Liver (tissue), 9 donors: Measurements from ENCODE around the gene C3orf22. TPM values are rescaled to one million over a fixed set of nuclear protein-coding genes. Genes with fewer than 3 reads are reported as not detected.

Source experiments
- DNase-seq: peaks from one replicate; pipeline ENCODE4 v3.0.0-alpha.2; 2017; ENCODE audit warnings: low spot score
- H3K27ac ChIP-seq, 2 donors: one replicate each; pipeline ENCODE4 v1.7.0; 2013; ENCODE audit warnings: inconsistent platforms in 2 of 2, low read length in 2 of 2, control low read depth in 1 of 2, low read depth in 1 of 2, mild to moderate bottlenecking in 1 of 2
- H3K27me3 ChIP-seq, 4 donors: one replicate each; pipeline versions ENCODE4 v1.6.1 to v1.7.0; 2013; ENCODE audit warnings: low read length in 3 of 4, inconsistent platforms in 1 of 4, mild to moderate bottlenecking in 1 of 4, moderate library complexity in 1 of 4; ENCODE audit not compliant: control insufficient read depth in 4 of 4, insufficient read depth in 4 of 4
- H3K36me3 ChIP-seq, 4 donors: one replicate each; pipeline versions ENCODE4 v1.6.1 to v1.7.0; 2013; ENCODE audit warnings: low read length in 3 of 4, mild to moderate bottlenecking in 3 of 4, low read depth in 1 of 4, moderate library complexity in 1 of 4; ENCODE audit not compliant: control insufficient read depth in 4 of 4, insufficient read depth in 3 of 4
- H3K4me1 ChIP-seq, 4 donors: one replicate each; pipeline versions ENCODE4 v1.6.1 to v1.7.0; 2013; ENCODE audit warnings: low read length in 3 of 4, mild to moderate bottlenecking in 3 of 4, moderate library complexity in 1 of 4; ENCODE audit not compliant: control insufficient read depth in 4 of 4, insufficient read depth in 4 of 4
- H3K4me3 ChIP-seq, 3 donors: one replicate each; pipeline versions ENCODE4 v1.6.1 to v1.7.0; 2013; ENCODE audit warnings: low read length in 3 of 3, control low read depth in 1 of 3, low read depth in 1 of 3, mild to moderate bottlenecking in 1 of 3
- H3K9ac ChIP-seq, 2 donors: one replicate each; pipeline ENCODE4 v1.7.0; 2013; ENCODE audit warnings: low read length in 2 of 2, mild to moderate bottlenecking in 2 of 2, moderate library complexity in 2 of 2, control low read depth in 1 of 2, low read depth in 1 of 2
- H3K9me3 ChIP-seq, 4 donors: one replicate each; pipeline versions ENCODE4 v1.6.1 to v1.7.0; 2013; ENCODE audit warnings: low read length in 3 of 4; ENCODE audit not compliant: control insufficient read depth in 4 of 4
- EGR1 ChIP-seq, 2 donors: IDR thresholded peaks; 2 replicates each; pipeline ENCODE4 v1.6.1; 2016 to 2018; ENCODE audit warnings: antibody characterized with exemption in 2 of 2, low read depth in 2 of 2
- FOXA1 ChIP-seq: IDR thresholded peaks from 2 replicates; pipeline ENCODE4 v1.6.1; 2016; ENCODE audit warnings: antibody characterized with exemption
- GABPA ChIP-seq, 2 donors: IDR thresholded peaks in 1 of 2; conservative IDR thresholded peaks in 1 of 2; 2 replicates each; pipeline ENCODE4 v1.6.1; 2016; ENCODE audit warnings: antibody characterized with exemption in 2 of 2, mild to moderate bottlenecking in 1 of 2, moderate library complexity in 1 of 2
- HNF4G ChIP-seq: IDR thresholded peaks from 2 replicates; pipeline ENCODE4 v1.6.1; 2016; ENCODE audit warnings: antibody characterized with exemption
- JUND ChIP-seq, 2 donors: IDR thresholded peaks; 2 replicates each; pipeline ENCODE4 v1.6.1; 2016; ENCODE audit warnings: antibody characterized with exemption in 2 of 2
- NR2F2 ChIP-seq: IDR thresholded peaks from 2 replicates; pipeline ENCODE4 v1.6.1; 2016; ENCODE audit warnings: antibody characterized with exemption
- RAD21 ChIP-seq, 2 donors: IDR thresholded peaks; 2 replicates each; pipeline ENCODE4 v1.6.1; 2016; ENCODE audit warnings: antibody characterized with exemption in 2 of 2, mild to moderate bottlenecking in 2 of 2
- RXRA ChIP-seq, 2 donors: IDR thresholded peaks; 2 replicates each; pipeline ENCODE4 v1.6.1; 2017 to 2018; ENCODE audit warnings: antibody characterized with exemption in 2 of 2, mild to moderate bottlenecking in 1 of 2
- SP1 ChIP-seq: IDR thresholded peaks from 2 replicates; pipeline ENCODE4 v1.6.1; 2018; ENCODE audit warnings: antibody characterized with exemption, mild to moderate bottlenecking
- TAF1 ChIP-seq: conservative IDR thresholded peaks from 2 replicates; pipeline ENCODE4 v1.6.1; 2016; ENCODE audit warnings: antibody characterized with exemption, mild to moderate bottlenecking
- YY1 ChIP-seq: IDR thresholded peaks from 2 replicates; pipeline ENCODE4 v1.6.1; 2016; ENCODE audit warnings: antibody characterized with exemption, mild to moderate bottlenecking
- WGBS: extraction: QIAGEN DNeasy Blood & Tissue Kit; methylation state at CpG from one replicate; pipeline ENCODE4 v1.1.7; 2013; 5-methylcytosine and 5-hydroxymethylcytosine counted together
- polyA plus RNA-seq, 2 donors: library from polyadenylated mRNA; stranded (reverse) in 1 of 2; unstranded in 1 of 2; fragments of 200-250 nt in 1 of 2; fragments of >200 nt in 1 of 2; fragmentation: Nextera tagmentation in 1 of 2; extraction: Ambion mirVana in 1 of 2; gene quantifications; one replicate each; pipeline versions ENCODE4 v1.2.1 to v1.2.3, GENCODE V29; 2013 to 2015
- total RNA-seq, 2 donors: library from RNA; depleted of rRNA; stranded (reverse); fragments of >200 nt; gene quantifications; one replicate each; pipeline ENCODE4 v1.2.3, GENCODE V29; 2014
- TF ChIP-seq, protein P1 (sequence below): IDR thresholded peaks from 2 replicates; pipeline ENCODE4 v1.6.1; 2016; ENCODE audit warnings: antibody characterized with exemption, mild to moderate bottlenecking
- TF ChIP-seq, protein P2 (sequence below): IDR thresholded peaks from 2 replicates; pipeline ENCODE4 v1.6.1; 2016; ENCODE audit warnings: antibody characterized with exemption
- donor health status: healthy.
- donor health status: healthy.
- donor health status: healthy.
- donor health status: healthy.
- donor health status: healthy.

Gene C3orf22
- total and polyA plus RNA-seq, 4 donors, result not detected

DNA sequence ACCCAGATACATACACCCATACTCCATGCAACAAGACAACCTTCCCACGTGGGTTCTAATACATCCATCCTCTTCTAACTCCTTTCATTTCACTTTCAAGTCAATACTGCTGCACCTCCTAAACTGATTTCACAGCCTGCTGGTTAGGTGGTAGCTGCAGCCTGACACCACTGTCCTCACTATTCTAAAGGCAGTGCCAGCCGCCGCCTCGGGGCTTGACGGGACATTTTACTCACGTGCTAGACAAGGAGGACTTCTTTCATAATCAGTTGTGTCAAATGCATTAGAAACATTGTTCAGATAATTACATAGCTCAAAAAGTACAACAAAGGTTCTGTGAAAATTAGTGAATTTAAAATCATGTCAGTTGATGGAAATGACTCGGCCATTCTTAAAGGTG lies 47.4 kb downstream of the C3orf22 start:
- Histone ChIP-seq H3K9me3 (no peaks in the 10 kb centered on the region), H3K4me1 (peaks cover 8 to 34% (median 34%) of the 10 kb centered on the region in 4 donors), H3K27me3 (no peaks in the 10 kb centered on the region), H3K36me3 (peaks cover 0 to 8% (median 2%) of the 10 kb centered on the region in 4 donors), H3K27ac (no peak overlapping the region), H3K9ac (no peak overlapping the region), H3K4me3 (no peak overlapping the region)
- TF ChIP-seq RXRA (IDR thresholded peaks at IDR 0.05), result no peak
- DNase-seq, result no peak
- WGBS, result 81% methylated on average over 7 of the region's 7 CpGs

GRCh38 chr3:126510308-126510910 lies 48.3 kb downstream of the C3orf22 start:
- TF ChIP-seq RAD21 (IDR thresholded peaks at IDR 0.05) (no peak), GABPA (IDR thresholded peaks at IDR 0.05 in 1 of 2, conservative IDR thresholded peaks at IDR 0.05 in 1 of 2) (no peak), EGR1 (IDR thresholded peaks at IDR 0.05; ENCODE audit: low read depth in 2 of 2) (no peak), HNF4G (no peak)
- 89% methylated on average over 22 of the region's 22 CpGs for WGBS
- Histone ChIP-seq H3K36me3 (peaks cover 0 to 14% (median 5%) of the 10 kb centered on the region in 4 donors), H3K4me3 (no peak overlapping the region), H3K27me3 (no peaks in the 10 kb centered on the region), H3K9me3 (no peaks in the 10 kb centered on the region), H3K9ac (no peak overlapping the region), H3K4me1 (peaks cover 8 to 34% (median 34%) of the 10 kb centered on the region in 4 donors), H3K27ac (no peak overlapping the region)
- DNase-seq, result no peak

DNA sequence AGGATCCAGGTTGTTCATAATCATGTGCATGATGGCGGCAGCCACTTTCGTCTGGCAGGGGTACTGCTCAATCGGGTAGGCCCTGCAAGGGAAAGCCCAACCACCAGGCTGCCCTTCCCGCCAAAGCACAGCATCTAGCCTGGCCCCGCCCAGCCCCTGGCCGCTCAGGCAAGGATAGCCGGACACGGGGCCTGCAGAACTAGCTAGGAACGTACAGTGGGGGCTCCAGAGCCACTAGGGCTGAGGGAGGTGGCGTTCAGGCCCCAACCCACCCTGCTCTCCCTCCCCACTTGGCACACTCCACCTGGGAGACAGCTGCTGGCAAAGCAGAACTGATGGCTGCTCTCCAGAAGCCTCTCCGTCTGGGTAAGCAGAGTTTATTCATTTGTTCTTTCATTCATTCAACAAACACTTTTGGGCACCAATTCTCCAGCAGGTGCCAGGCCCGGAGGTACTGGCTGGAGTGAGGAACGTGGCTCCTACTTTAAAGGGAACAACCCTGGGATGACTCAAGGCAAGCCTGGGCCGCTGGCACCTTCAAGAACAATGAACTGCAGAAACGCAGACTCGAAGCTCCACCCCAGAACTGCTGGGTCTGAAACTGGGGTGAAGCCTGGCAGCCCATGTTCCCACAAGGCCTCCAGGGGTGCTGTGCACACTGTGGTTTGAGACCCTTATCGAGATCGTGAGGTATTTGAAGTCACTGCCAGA lies 49.0 kb downstream of the C3orf22 start:
- Histone ChIP-seq H3K4me1 (peaks cover 6 to 31% (median 30%) of the 10 kb centered on the region in 4 donors), H3K27me3 (no peaks in the 10 kb centered on the region), H3K4me3 (no peak overlapping the region), H3K36me3 (peaks cover 0 to 19% (median 8%) of the 10 kb centered on the region in 4 donors), H3K9ac (no peak overlapping the region), H3K27ac (no peak overlapping the region), H3K9me3 (no peaks in the 10 kb centered on the region)
- WGBS, result 80% methylated on average over 18 of the region's 18 CpGs
- TF ChIP-seq JUND (IDR thresholded peaks at IDR 0.05) (no peak), RAD21 (IDR thresholded peaks at IDR 0.05) (no peak), GABPA (IDR thresholded peaks at IDR 0.05 in 1 of 2, conservative IDR thresholded peaks at IDR 0.05 in 1 of 2) (no peak), YY1 (no peak), SP1 (no peak), TAF1 (no peak), HNF4G (no peak), RXRA (IDR thresholded peaks at IDR 0.05) (no peak), FOXA1 (no peak), NR2F2 (no peak)
- TF ChIP-seq, protein P1, sequence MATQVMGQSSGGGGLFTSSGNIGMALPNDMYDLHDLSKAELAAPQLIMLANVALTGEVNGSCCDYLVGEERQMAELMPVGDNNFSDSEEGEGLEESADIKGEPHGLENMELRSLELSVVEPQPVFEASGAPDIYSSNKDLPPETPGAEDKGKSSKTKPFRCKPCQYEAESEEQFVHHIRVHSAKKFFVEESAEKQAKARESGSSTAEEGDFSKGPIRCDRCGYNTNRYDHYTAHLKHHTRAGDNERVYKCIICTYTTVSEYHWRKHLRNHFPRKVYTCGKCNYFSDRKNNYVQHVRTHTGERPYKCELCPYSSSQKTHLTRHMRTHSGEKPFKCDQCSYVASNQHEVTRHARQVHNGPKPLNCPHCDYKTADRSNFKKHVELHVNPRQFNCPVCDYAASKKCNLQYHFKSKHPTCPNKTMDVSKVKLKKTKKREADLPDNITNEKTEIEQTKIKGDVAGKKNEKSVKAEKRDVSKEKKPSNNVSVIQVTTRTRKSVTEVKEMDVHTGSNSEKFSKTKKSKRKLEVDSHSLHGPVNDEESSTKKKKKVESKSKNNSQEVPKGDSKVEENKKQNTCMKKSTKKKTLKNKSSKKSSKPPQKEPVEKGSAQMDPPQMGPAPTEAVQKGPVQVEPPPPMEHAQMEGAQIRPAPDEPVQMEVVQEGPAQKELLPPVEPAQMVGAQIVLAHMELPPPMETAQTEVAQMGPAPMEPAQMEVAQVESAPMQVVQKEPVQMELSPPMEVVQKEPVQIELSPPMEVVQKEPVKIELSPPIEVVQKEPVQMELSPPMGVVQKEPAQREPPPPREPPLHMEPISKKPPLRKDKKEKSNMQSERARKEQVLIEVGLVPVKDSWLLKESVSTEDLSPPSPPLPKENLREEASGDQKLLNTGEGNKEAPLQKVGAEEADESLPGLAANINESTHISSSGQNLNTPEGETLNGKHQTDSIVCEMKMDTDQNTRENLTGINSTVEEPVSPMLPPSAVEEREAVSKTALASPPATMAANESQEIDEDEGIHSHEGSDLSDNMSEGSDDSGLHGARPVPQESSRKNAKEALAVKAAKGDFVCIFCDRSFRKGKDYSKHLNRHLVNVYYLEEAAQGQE, result no peak
- TF ChIP-seq, protein P2, sequence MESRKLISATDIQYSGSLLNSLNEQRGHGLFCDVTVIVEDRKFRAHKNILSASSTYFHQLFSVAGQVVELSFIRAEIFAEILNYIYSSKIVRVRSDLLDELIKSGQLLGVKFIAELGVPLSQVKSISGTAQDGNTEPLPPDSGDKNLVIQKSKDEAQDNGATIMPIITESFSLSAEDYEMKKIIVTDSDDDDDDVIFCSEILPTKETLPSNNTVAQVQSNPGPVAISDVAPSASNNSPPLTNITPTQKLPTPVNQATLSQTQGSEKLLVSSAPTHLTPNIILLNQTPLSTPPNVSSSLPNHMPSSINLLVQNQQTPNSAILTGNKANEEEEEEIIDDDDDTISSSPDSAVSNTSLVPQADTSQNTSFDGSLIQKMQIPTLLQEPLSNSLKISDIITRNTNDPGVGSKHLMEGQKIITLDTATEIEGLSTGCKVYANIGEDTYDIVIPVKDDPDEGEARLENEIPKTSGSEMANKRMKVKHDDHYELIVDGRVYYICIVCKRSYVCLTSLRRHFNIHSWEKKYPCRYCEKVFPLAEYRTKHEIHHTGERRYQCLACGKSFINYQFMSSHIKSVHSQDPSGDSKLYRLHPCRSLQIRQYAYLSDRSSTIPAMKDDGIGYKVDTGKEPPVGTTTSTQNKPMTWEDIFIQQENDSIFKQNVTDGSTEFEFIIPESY, result no peak
- no peak for DNase-seq
